Choroid plexus epithelial cell (primary cell): Measurements from ENCODE around the gene MBOAT2.

Experiments used
- DNase-seq: peaks from one replicate; pipeline ENCODE4 v3.0.0-alpha.2; 2010; ENCODE audit warnings: low read depth
- H3K4me3 ChIP-seq: 2 replicates; pipeline ENCODE4 v1.5.1; 2011; ENCODE audit warnings: low read depth, mild to moderate bottlenecking, control low read depth, low read length, moderate library complexity
- TF ChIP-seq, protein P1 (sequence below): conservative IDR thresholded peaks from 2 replicates; pipeline ENCODE4 v1.5.1; 2011; ENCODE audit warnings: low read depth, mild to moderate bottlenecking, control low read depth, inconsistent platforms, low read length, moderate library complexity

MBOAT2 gene

GRCh38 chr2:8870441-8870840, 133.0 kb downstream of the MBOAT2 start:
- TF ChIP-seq, protein P1, sequence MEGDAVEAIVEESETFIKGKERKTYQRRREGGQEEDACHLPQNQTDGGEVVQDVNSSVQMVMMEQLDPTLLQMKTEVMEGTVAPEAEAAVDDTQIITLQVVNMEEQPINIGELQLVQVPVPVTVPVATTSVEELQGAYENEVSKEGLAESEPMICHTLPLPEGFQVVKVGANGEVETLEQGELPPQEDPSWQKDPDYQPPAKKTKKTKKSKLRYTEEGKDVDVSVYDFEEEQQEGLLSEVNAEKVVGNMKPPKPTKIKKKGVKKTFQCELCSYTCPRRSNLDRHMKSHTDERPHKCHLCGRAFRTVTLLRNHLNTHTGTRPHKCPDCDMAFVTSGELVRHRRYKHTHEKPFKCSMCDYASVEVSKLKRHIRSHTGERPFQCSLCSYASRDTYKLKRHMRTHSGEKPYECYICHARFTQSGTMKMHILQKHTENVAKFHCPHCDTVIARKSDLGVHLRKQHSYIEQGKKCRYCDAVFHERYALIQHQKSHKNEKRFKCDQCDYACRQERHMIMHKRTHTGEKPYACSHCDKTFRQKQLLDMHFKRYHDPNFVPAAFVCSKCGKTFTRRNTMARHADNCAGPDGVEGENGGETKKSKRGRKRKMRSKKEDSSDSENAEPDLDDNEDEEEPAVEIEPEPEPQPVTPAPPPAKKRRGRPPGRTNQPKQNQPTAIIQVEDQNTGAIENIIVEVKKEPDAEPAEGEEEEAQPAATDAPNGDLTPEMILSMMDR: no peak
- no peak for DNase-seq
- no peak overlapping the region for H3K4me3 ChIP-seq

DNA sequence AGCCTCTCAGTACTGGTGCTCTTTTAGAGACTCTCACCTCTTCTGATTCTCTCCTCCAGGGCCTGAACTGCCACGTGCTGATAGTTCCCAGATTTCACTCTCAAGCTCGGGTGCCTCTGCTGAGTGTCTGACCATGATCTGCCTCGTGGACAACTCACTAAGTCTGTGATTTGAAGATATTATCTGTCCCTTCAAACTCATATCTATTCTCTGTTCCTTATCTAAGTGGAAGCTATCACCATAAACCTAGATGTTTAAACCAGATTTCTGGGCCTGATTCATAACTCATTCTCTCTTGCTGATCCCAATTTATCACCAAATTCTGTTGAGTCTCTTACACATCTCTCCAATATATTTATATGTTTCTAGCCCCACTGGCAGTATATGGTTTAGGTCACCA, 136.1 kb downstream of the MBOAT2 start:
- no peak overlapping the region for H3K4me3 ChIP-seq
- TF ChIP-seq, protein P1: no peak
- no peak for DNase-seq

- TF ChIP-seq, protein P1: no peak
- H3K4me3 ChIP-seq: no peak overlapping the region
- DNase-seq: no peak
Observed at GRCh38 chr2:8863331-8863953, 140.0 kb downstream of the MBOAT2 start.

DNA sequence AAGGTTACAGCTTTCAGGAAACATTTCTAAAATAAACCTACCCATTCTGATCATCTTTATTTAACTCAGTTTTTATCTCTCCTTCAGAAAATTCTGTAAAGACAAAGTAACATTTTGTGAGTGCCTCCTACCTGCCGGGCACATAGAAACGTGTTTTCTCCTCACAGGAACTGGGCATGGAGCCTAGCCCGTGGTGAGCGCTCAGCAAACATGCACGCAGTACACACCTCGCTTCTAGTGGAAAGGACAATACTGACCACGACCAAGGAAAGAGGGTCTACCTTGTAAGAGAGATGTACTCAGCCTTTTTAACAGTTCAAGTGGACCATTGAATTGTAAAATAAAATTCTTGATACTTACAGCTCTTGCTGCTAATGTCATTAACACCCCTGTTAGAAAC, 141.3 kb downstream of the MBOAT2 start:
- no peak overlapping the region for H3K4me3 ChIP-seq
- TF ChIP-seq, protein P1: no peak
- no peak for DNase-seq

DNA sequence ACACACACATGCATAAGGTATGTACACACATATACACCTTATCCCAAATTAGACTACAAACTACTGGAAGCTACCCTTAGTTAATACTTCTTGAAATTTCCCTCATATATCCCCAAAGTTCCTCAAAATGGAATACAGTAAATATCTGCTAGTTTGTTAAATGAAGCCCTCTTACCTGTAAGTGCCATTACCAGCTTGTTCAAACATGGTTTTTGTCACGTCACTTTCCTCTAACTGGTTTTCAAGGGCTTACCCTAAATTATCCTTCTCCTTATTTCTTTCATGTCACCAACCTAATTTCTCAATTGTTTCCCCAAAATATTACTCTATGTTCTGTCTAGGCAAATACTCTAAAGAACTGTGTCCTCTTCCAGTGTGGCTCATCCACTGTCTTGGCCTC, 141.7 kb downstream of the MBOAT2 start:
- DNase-seq: no peak
- TF ChIP-seq, protein P1: no peak
- H3K4me3 ChIP-seq: no peak overlapping the region

- TF ChIP-seq, protein P1: no peak
- peak; percentile 37 for DNase-seq
- H3K4me3 ChIP-seq: no peak overlapping the region
Observed at GRCh38 chr2:8860239-8860638, 143.2 kb downstream of the MBOAT2 start.

DNA sequence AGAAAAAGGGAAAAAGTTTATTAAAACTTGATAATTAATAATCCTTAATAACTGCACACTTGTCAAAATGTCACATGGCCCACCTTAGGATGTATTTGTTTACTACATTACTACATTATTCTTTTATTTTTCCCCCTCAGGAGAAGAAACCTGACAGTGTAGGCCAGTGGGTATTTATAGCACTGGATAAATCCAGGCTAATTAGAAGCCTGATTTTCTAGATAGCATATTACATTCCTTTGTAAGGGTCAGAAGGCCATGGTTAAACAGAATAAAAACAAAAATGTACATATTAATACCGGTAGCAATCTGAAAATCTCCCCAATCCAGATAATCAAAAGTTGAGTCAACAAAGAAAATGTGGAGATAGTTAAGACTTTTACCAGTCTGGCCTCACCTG, 144.6 kb downstream of the MBOAT2 start:
- H3K4me3 ChIP-seq: no peak overlapping the region
- TF ChIP-seq, protein P1: no peak
- no peak for DNase-seq
